IMR-90 (cell line): ENCODE measurements around the gene HPSE2. TPM values are rescaled to one million over a fixed set of nuclear protein-coding genes. Genes with fewer than 3 reads are reported as not detected.

ENCODE experiments used
- ATAC-seq: fragments of 200-7000 bp; cut with Tn5 transposase; 2 replicates; pipeline ENCODE4 v1.9.1; 2020; ENCODE audit warnings: low read depth, mild to moderate bottlenecking, moderate library complexity
- BruUV-seq: library from RNA; stranded (reverse); fragments of 400-500 nt; replicated peaks from 2 replicates; lab custom pipeline; 2021; lab: Mats Ljungman, UMichigan
- CTCF ChIA-PET: fragments of 300-600 bp; formaldehyde crosslinking; extraction: SDS; loops from one replicate; lab custom pipeline; 2021; ENCODE audit warnings: antibody characterized with exemption; lab: Yijun Ruan, JAX
- POLR2A ChIA-PET: fragments of 300-600 bp; sonication (Branson Sonifier 250); formaldehyde crosslinking; loops from one replicate; lab custom pipeline; 2022; ENCODE audit warnings: antibody characterized with exemption; ENCODE audit not compliant: unreplicated experiment; lab: Charles Lee
- DNase-seq: peaks from one replicate; pipeline ENCODE4 v3.0.0; 2013
- H2AFZ ChIP-seq: replicated peaks from 2 replicates; pipeline ENCODE3; 2013; ENCODE audit warnings: low read length, mild to moderate bottlenecking; ENCODE audit not compliant: poor library complexity
- H2AK5ac ChIP-seq: 2 replicates; pipeline ENCODE4 v1.6.1; 2013; ENCODE audit warnings: low read depth, low read length, inconsistent platforms
- H2AK9ac ChIP-seq: replicated peaks from 2 replicates; pipeline ENCODE3; 2013; ENCODE audit warnings: mild to moderate bottlenecking, low read depth, low read length, moderate library complexity; ENCODE audit not compliant: poor library complexity
- H2BK120ac ChIP-seq: 2 replicates; pipeline ENCODE4 v1.6.1; 2013; ENCODE audit warnings: low read depth, low read length, inconsistent platforms
- H2BK15ac ChIP-seq: 3 replicates; pipeline ENCODE4 v1.6.1; 2013; ENCODE audit warnings: low read depth, low read length, inconsistent platforms
- H2BK20ac ChIP-seq: 2 replicates; pipeline ENCODE4 v1.6.1; 2013; ENCODE audit warnings: low read depth, mild to moderate bottlenecking, inconsistent platforms, low read length, moderate library complexity
- H2BK5ac ChIP-seq: 2 replicates; pipeline ENCODE4 v1.6.1; 2013; ENCODE audit warnings: mild to moderate bottlenecking, low read depth, low read length, inconsistent platforms; ENCODE audit not compliant: poor library complexity, severe bottlenecking
- H3K14ac ChIP-seq: replicated peaks from 2 replicates; pipeline ENCODE4 v1.6.1; 2013; ENCODE audit warnings: low read depth, low read length, inconsistent platforms
- H3K18ac ChIP-seq: 2 replicates; pipeline ENCODE4 v1.6.1; 2013; ENCODE audit warnings: low read depth, low read length, control low read depth
- H3K23ac ChIP-seq: 2 replicates; pipeline ENCODE4 v1.6.1; 2013; ENCODE audit warnings: low read depth, low read length, inconsistent platforms
- H3K27ac ChIP-seq: 2 replicates; pipeline ENCODE4 v1.5.1; 2013; ENCODE audit warnings: mild to moderate bottlenecking, control low read depth, low read length; ENCODE audit not compliant: insufficient read depth
- H3K27me3 ChIP-seq: 2 replicates; pipeline ENCODE4 v1.6.1; 2013; ENCODE audit warnings: low read length; ENCODE audit not compliant: control insufficient read depth, insufficient read depth
- H3K36me3 ChIP-seq: 2 replicates; pipeline ENCODE4 v1.6.1; 2013; ENCODE audit warnings: low read length, mixed read lengths; ENCODE audit not compliant: control insufficient read depth, insufficient read depth
- H3K4ac ChIP-seq: 2 replicates; pipeline ENCODE4 v1.6.1; 2013; ENCODE audit warnings: low read depth, low read length, inconsistent platforms
- H3K4me1 ChIP-seq: 2 replicates; pipeline ENCODE4 v1.6.1; 2013; ENCODE audit warnings: low read length, mixed read lengths; ENCODE audit not compliant: control insufficient read depth, insufficient read depth
- H3K4me2 ChIP-seq: 2 replicates; pipeline ENCODE4 v1.6.1; 2013; ENCODE audit warnings: low read depth, mild to moderate bottlenecking, control low read depth, low read length, moderate library complexity
- H3K4me3 ChIP-seq: 2 replicates; pipeline ENCODE4 v1.5.1; 2013; ENCODE audit warnings: low read depth, mild to moderate bottlenecking, control low read depth, low read length, moderate library complexity; ENCODE audit not compliant: insufficient read depth
- H3K56ac ChIP-seq: 2 replicates; pipeline ENCODE4 v1.6.1; 2013; ENCODE audit warnings: low read length, inconsistent platforms; ENCODE audit not compliant: insufficient read depth; ENCODE audit errors: extremely low read depth
- H3K79me1 ChIP-seq, 2 experiments: 2 replicates each; pipeline ENCODE4 v1.6.1; 2013; ENCODE audit warnings: low read length in 2 of 2, inconsistent platforms in 1 of 2, low read depth in 1 of 2
- H3K9ac ChIP-seq: 2 replicates; pipeline ENCODE4 v1.6.1; 2013; ENCODE audit warnings: low read depth, low read length, control low read depth
- H3K9me1 ChIP-seq: 2 replicates; pipeline ENCODE4 v1.6.1; 2013; ENCODE audit warnings: low read length, inconsistent platforms; ENCODE audit not compliant: insufficient read depth
- H3K9me3 ChIP-seq: 2 replicates; pipeline ENCODE4 v1.6.1; 2013; ENCODE audit warnings: low read length; ENCODE audit not compliant: control insufficient read depth, insufficient read depth
- H4K20me1 ChIP-seq: 2 replicates; pipeline ENCODE4 v1.6.1; 2013; ENCODE audit warnings: low read length, inconsistent platforms; ENCODE audit not compliant: insufficient read depth
- H4K5ac ChIP-seq: 2 replicates; pipeline ENCODE4 v1.6.1; 2013; ENCODE audit warnings: mild to moderate bottlenecking, low read depth, low read length, control low read depth
- H4K8ac ChIP-seq, 2 experiments: 2 replicates each; pipeline ENCODE4 v1.6.1; 2013; ENCODE audit warnings: low read depth in 2 of 2, low read length in 2 of 2, control low read depth in 1 of 2, inconsistent platforms in 1 of 2
- H4K91ac ChIP-seq: 2 replicates; pipeline ENCODE4 v1.6.1; 2013; ENCODE audit warnings: low read depth, low read length, inconsistent platforms; ENCODE audit not compliant: insufficient read depth
- CEBPB ChIP-seq: IDR thresholded peaks from 2 replicates; pipeline ENCODE4 v1.6.1; 2012; ENCODE audit warnings: low read depth, low read length, improper control_type of control experiment
- CHD1 ChIP-seq: IDR thresholded peaks from 2 replicates; pipeline ENCODE4 v1.6.1; 2012; ENCODE audit warnings: low read depth, low read length, improper control_type of control experiment
- FOS ChIP-seq: fragments of 150-350 bp; IDR thresholded peaks from 2 replicates; pipeline ENCODE4 v1.6.1; 2016; ENCODE audit warnings: low read depth, low read length
- NFE2L2 ChIP-seq: fragments of 150-350 bp; IDR thresholded peaks from 2 replicates; pipeline ENCODE4 v1.6.1; 2016; ENCODE audit warnings: low read depth, mild to moderate bottlenecking, low read length
- POLR2A ChIP-seq: IDR thresholded peaks from 2 replicates; pipeline ENCODE4 v1.6.1; 2012; ENCODE audit warnings: mild to moderate bottlenecking, low read depth, low read length
- dilution Hi-C: fragments of 300-500 bp; cut with HindIII; formaldehyde crosslinking; loops from one replicate; pipeline ENCODE4 v1.14.3; 2018; ENCODE audit warnings: low sequenced_read_pairs; ENCODE audit not compliant: unreplicated experiment
- in situ Hi-C: fragments of 300-500 bp; cut with MboI; formaldehyde crosslinking; loops from 3 replicates; pipeline ENCODE4 v1.14.3; 2019; ENCODE audit warnings: low sequenced_read_pairs, inconsistent platforms, mixed read lengths
- intact Hi-C: fragments of 100-400 bp; cut with micrococcal nuclease; formaldehyde crosslinking; loops from 2 replicates; pipeline ENCODE4 v1.10.0; 2022
- polyA plus RNA-seq, 3 experiments: library from polyadenylated mRNA; depleted of rRNA; stranded (reverse); fragments of >200 nt; gene quantifications; 2 replicates each; pipeline ENCODE4 v1.2.3, GENCODE V29; 2012; ENCODE audit warnings: low replicate concordance in 1 of 3
- total RNA-seq: library from RNA; depleted of rRNA; stranded (reverse); fragments of >200 nt; gene quantifications from 2 replicates; pipeline ENCODE4 v1.2.3, GENCODE V29; 2012
- TF ChIP-seq, protein P1 (sequence below): fragments of 150-350 bp; IDR thresholded peaks from 2 replicates; pipeline ENCODE4 v1.6.1; 2016; ENCODE audit warnings: low read depth, mild to moderate bottlenecking, low read length, moderate library complexity, borderline replicate concordance

The HPSE2 gene
- total and polyA plus RNA-seq, 2 of the 4 experiments (the other 2 are of a cell fraction): not detected

DNA sequence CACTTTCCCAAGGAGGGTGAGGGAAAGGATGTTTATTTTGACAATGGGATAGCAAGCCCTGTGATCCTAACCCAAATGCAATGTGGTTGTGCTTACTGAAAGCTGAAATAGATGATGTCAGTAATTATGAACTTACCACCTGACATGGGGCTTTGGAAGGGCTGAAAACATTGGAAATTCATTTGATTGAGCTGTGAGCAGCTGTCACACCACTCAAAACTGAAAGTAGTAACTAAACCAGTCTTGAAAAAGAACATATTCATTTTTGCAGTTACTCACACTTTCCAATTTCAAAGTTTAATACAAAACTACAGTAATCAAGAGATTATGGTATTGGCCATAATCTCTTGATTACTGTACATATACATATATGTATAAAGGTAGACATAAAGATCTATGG lies 633.4 kb downstream of the HPSE2 start:
- TF ChIP-seq FOS (no peak), CEBPB (no peak), POLR2A (no peak), NFE2L2 (no peak), CHD1 (no peak)
- TF ChIP-seq, protein P1, sequence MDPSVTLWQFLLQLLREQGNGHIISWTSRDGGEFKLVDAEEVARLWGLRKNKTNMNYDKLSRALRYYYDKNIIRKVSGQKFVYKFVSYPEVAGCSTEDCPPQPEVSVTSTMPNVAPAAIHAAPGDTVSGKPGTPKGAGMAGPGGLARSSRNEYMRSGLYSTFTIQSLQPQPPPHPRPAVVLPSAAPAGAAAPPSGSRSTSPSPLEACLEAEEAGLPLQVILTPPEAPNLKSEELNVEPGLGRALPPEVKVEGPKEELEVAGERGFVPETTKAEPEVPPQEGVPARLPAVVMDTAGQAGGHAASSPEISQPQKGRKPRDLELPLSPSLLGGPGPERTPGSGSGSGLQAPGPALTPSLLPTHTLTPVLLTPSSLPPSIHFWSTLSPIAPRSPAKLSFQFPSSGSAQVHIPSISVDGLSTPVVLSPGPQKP: no peak
- CTCF ChIA-PET: no interaction called here

More for the DNA sequence above, 633.4 kb downstream of the HPSE2 start:
- Histone ChIP-seq H2BK15ac (no peak overlapping the region), H2AFZ (no peak overlapping the region), H2BK5ac (no peak overlapping the region), H3K18ac (no peak overlapping the region), H2AK9ac (no peak overlapping the region), H3K4ac (no peak overlapping the region), H4K20me1 (no peaks in the 10 kb centered on the region), H4K91ac (no peak overlapping the region), H3K36me3 (no peaks in the 10 kb centered on the region), H3K9me1 (no peaks in the 10 kb centered on the region), H3K23ac (no peak overlapping the region), H2BK20ac (no peak overlapping the region), H3K4me1 (no peaks in the 10 kb centered on the region), H3K79me1 (no peaks in the 10 kb centered on the region), H3K56ac (no peak overlapping the region), H3K4me3 (no peak overlapping the region), H3K9me3 (no peaks in the 10 kb centered on the region), H4K8ac (no peak overlapping the region), H4K5ac (no peak overlapping the region), H3K14ac (no peak overlapping the region), H3K4me2 (no peak overlapping the region), H3K27ac (no peak overlapping the region), H3K27me3 (no peaks in the 10 kb centered on the region), H2BK120ac (no peak overlapping the region), H3K9ac (no peak overlapping the region), H2AK5ac (no peak overlapping the region)
- in situ Hi-C loops (no loop called here), intact Hi-C loops (no loop called here), dilution Hi-C loops (no loop called here)
- ATAC-seq (no peak), DNase-seq (no peak)
- no TSS peak for BruUV-seq
- POLR2A ChIA-PET: no interaction called here
